ENCODE measurements around the gene ABL1.

- TF ChIP-seq CTCF (IDR thresholded peaks at IDR 0.05): no peak
- TF ChIP-seq POLR2A (IDR thresholded peaks at IDR 0.05): no peak
Measured at GRCh38 chr9:130857864-130858738, 23.0 kb downstream of the ABL1 start.
